Gastrocnemius medialis (tissue), 4 donors: Measurements from ENCODE around the gene ITGB3.

Experiments
- POLR2A ChIP-seq, 2 donors: fragments of 450-650 bp; IDR thresholded peaks; one replicate each; pipeline ENCODE4 v1.6.1; 2017; ENCODE audit warnings: antibody characterized with exemption in 2 of 2, mild to moderate bottlenecking in 2 of 2, moderate library complexity in 2 of 2
- TF ChIP-seq, protein P1 (sequence below), 5 experiments: fragments of 450-650 bp in 3 of 5; fragments of 200-600 bp in 2 of 5; sonication (generic) in 2 of 5; IDR thresholded peaks in 4 of 5; conservative IDR thresholded peaks in 1 of 5; 1 replicate in 4 of 5; 2 replicates in 1 of 5; pipeline ENCODE4 v1.5.1; 2016 to 2019; ENCODE audit warnings: antibody characterized with exemption in 5 of 5, mild to moderate bottlenecking in 3 of 5, moderate library complexity in 3 of 5

DNA sequence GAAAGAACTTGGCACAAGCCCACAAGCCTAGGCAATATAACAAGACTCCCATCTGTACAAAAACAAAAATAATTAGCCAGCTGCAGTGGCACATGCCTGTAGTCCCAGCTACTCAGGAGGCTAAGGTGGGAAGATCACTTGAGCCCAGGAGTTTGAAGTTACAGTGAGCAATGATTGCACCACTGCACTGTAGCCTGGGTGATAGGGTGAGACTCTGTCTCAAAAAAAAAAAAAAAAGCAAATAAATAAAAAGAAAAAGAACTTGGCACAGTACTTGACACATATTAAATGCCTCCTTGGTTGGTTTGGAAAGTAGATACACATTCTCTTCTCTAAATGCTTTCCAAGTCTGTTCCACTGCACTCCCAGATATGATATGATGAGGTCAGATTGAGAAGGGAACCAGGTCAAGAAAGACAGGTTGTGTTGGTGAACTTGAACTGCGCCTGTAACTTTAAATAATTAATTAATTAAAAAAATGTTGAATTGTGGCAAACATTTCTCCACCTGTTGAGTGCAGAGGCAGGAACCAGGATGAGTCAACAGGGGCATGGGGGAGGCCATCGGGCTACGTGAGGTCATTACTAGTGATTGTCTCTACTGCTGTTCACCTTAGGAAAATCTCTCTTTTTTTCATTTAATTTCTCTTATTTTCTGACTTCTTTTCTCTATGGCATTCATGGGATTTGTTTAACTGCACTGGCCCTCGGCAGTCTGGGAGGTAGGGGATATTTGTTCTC, 44.2 kb downstream of the ITGB3 start:
- TF ChIP-seq, protein P1, sequence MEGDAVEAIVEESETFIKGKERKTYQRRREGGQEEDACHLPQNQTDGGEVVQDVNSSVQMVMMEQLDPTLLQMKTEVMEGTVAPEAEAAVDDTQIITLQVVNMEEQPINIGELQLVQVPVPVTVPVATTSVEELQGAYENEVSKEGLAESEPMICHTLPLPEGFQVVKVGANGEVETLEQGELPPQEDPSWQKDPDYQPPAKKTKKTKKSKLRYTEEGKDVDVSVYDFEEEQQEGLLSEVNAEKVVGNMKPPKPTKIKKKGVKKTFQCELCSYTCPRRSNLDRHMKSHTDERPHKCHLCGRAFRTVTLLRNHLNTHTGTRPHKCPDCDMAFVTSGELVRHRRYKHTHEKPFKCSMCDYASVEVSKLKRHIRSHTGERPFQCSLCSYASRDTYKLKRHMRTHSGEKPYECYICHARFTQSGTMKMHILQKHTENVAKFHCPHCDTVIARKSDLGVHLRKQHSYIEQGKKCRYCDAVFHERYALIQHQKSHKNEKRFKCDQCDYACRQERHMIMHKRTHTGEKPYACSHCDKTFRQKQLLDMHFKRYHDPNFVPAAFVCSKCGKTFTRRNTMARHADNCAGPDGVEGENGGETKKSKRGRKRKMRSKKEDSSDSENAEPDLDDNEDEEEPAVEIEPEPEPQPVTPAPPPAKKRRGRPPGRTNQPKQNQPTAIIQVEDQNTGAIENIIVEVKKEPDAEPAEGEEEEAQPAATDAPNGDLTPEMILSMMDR (IDR thresholded peaks at IDR 0.05 in 4 of 5, conservative IDR thresholded peaks at IDR 0.05 in 1 of 5) = no peak
- no peak for TF ChIP-seq POLR2A (IDR thresholded peaks at IDR 0.05)
